K562 (cell line): Measurements from ENCODE around the gene WNT11. TPM values are rescaled to one million over a fixed set of nuclear protein-coding genes. Genes with fewer than 3 reads are reported as not detected.

ENCODE experiments used
- ATF1 ChIP-seq, 2 experiments: fragments of 450-650 bp in 1 of 2; IDR thresholded peaks; 2 replicates each; pipeline ENCODE4 v1.6.1; 2016; ENCODE audit warnings: missing compliant biosample characterization in 1 of 2, missing genetic modification characterization in 1 of 2
- EZH2 ChIP-seq: IDR thresholded peaks from 2 replicates; pipeline ENCODE4 v1.6.1; 2012; ENCODE audit warnings: low read depth, mild to moderate bottlenecking, inconsistent platforms, low read length, borderline replicate concordance
- GTF2B ChIP-seq: IDR thresholded peaks from 2 replicates; pipeline ENCODE4 v1.6.1; 2011; ENCODE audit not compliant: insufficient read length; ENCODE audit errors: extremely low read depth
- MTA3 ChIP-seq: fragments of 450-650 bp; formaldehyde crosslinking; IDR thresholded peaks from 2 replicates; pipeline ENCODE4 v1.6.1; 2017; ENCODE audit warnings: mild to moderate bottlenecking, borderline replicate concordance
- REST ChIP-seq, 2 experiments: fragments of 450-650 bp; formaldehyde crosslinking in 1 of 2; IDR thresholded peaks; 2 replicates each; pipeline versions ENCODE4 v1.4.0 to v1.6.1; 2014 to 2020; ENCODE audit warnings: mild to moderate bottlenecking in 2 of 2, borderline replicate concordance in 1 of 2, low read depth in 1 of 2
- STAG1 ChIP-seq: sonication (generic); formaldehyde crosslinking; IDR thresholded peaks from 2 replicates; pipeline ENCODE4 v1.5.0; 2020; ENCODE audit warnings: missing genetic modification reagents, borderline replicate concordance
- TAF1 ChIP-seq: IDR thresholded peaks from 2 replicates; pipeline ENCODE4 v1.6.1; 2011; ENCODE audit warnings: mild to moderate bottlenecking, low read length, moderate library complexity; ENCODE audit not compliant: insufficient read depth, control insufficient read depth, severe bottlenecking; ENCODE audit errors: extremely low read depth
- TCFL5 ChIP-seq: fragments of 250-450 bp; sonication (Bioruptor Pico); conservative IDR thresholded peaks from 2 replicates; pipeline ENCODE4 v1.6.1; 2021; ENCODE audit warnings: mild to moderate bottlenecking, moderate library complexity, matching md5 sums
- polyA plus RNA-seq, 8 experiments: library from polyadenylated mRNA; depleted of rRNA in 4 of 8; stranded (reverse) in 5 of 8; unstranded in 3 of 8; fragments of >200 nt; fragmentation: Nextera tagmentation in 2 of 8; fragmentation: Illumina TruSeq in 1 of 8; extraction: Ambion mirVana in 2 of 8; extraction: Trizol in 1 of 8; gene quantifications; 2 replicates each; pipeline versions ENCODE4 v1.2.1 to v1.2.3, GENCODE V29; 2011 to 2014; ENCODE audit warnings: inconsistent platforms in 1 of 8, missing spikeins in 1 of 8
- total RNA-seq, 7 experiments: library from RNA; depleted of rRNA in 6 of 7; stranded (reverse); fragments of >200 nt in 6 of 7; fragmentation: Illumina TruSeq in 2 of 7; extraction: Trizol in 2 of 7; gene quantifications; 2 replicates each; pipeline versions ENCODE4 v1.2.1 to v1.2.3, GENCODE V29; 2011 to 2021; ENCODE audit warnings: low replicate concordance in 1 of 7
- TF ChIP-seq, protein P1 (sequence below), 2 experiments: fragments of 450-650 bp in 1 of 2; IDR thresholded peaks; 2 replicates each; pipeline ENCODE4 v1.6.1; 2011 to 2017; ENCODE audit warnings: low read depth in 2 of 2, antibody characterized with exemption in 1 of 2, borderline replicate concordance in 1 of 2, low read length in 1 of 2, mild to moderate bottlenecking in 1 of 2, mixed read lengths in 1 of 2; ENCODE audit not compliant: control insufficient read depth in 1 of 2
- TF ChIP-seq, protein P2 (sequence below): sonication (generic); formaldehyde crosslinking; IDR thresholded peaks from 2 replicates; pipeline ENCODE4 v1.8.1; 2023; ENCODE audit warnings: mild to moderate bottlenecking, missing genetic modification reagents

Gene WNT11
- total and polyA plus RNA-seq, 9 of the 15 experiments (the other 6 are each of a cell fraction or from before 2014, with no cell fraction given): 0.03 to 0.20 (median 0.09) TPM; not detected in 4

DNA sequence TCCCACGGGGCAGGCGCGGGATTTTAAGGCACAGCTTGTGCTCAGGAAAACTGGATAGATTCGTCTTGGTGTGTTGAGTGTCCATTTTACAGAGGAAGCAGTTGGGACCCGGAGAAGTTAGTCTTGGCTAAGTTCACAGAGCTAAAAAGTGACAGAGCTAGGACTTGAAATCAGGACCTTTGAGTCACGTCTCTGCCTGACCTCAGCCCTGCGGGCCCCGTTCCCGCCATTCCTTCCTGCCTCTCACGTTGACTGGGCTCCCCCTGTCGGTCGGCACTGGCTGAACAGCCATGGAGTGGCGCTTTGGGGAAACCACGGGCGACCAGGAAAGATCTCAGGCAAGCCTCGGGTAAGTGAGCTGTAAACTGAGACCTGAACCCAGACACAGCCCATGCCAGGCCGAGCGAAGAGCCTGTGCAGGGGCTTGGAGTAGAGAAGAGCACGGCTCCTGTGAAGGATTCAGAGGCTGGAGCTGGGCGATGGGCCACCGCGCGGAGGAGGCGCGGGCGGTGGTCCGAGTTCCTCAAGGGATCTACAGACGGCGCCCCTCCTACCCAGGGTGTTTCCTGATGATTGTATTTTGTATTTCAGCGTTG is 54.1 kb downstream of the WNT11 start (continued):
- TF ChIP-seq TCFL5 (CRISPR knock-in tag): no peak
- TF ChIP-seq, protein P1, sequence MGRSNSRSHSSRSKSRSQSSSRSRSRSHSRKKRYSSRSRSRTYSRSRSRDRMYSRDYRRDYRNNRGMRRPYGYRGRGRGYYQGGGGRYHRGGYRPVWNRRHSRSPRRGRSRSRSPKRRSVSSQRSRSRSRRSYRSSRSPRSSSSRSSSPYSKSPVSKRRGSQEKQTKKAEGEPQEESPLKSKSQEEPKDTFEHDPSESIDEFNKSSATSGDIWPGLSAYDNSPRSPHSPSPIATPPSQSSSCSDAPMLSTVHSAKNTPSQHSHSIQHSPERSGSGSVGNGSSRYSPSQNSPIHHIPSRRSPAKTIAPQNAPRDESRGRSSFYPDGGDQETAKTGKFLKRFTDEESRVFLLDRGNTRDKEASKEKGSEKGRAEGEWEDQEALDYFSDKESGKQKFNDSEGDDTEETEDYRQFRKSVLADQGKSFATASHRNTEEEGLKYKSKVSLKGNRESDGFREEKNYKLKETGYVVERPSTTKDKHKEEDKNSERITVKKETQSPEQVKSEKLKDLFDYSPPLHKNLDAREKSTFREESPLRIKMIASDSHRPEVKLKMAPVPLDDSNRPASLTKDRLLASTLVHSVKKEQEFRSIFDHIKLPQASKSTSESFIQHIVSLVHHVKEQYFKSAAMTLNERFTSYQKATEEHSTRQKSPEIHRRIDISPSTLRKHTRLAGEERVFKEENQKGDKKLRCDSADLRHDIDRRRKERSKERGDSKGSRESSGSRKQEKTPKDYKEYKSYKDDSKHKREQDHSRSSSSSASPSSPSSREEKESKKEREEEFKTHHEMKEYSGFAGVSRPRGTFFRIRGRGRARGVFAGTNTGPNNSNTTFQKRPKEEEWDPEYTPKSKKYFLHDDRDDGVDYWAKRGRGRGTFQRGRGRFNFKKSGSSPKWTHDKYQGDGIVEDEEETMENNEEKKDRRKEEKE (IDR thresholded peaks at IDR 0.05; ENCODE audit: borderline replicate concordance in 1 of 2, control insufficient read depth in 1 of 2, low read depth in 2 of 2, low read length in 1 of 2): 0 out of 4 replicates have a peak, but pooled peaks of 1 of the 2 experiments have one; percentile 27
- no peak for TF ChIP-seq ATF1 (CRISPR knock-in tag; IDR thresholded peaks at IDR 0.05)
- TF ChIP-seq ATF1 (tag; IDR thresholded peaks at IDR 0.05): peak; percentile 52
- no peak for TF ChIP-seq TAF1
- TF ChIP-seq, protein P2, sequence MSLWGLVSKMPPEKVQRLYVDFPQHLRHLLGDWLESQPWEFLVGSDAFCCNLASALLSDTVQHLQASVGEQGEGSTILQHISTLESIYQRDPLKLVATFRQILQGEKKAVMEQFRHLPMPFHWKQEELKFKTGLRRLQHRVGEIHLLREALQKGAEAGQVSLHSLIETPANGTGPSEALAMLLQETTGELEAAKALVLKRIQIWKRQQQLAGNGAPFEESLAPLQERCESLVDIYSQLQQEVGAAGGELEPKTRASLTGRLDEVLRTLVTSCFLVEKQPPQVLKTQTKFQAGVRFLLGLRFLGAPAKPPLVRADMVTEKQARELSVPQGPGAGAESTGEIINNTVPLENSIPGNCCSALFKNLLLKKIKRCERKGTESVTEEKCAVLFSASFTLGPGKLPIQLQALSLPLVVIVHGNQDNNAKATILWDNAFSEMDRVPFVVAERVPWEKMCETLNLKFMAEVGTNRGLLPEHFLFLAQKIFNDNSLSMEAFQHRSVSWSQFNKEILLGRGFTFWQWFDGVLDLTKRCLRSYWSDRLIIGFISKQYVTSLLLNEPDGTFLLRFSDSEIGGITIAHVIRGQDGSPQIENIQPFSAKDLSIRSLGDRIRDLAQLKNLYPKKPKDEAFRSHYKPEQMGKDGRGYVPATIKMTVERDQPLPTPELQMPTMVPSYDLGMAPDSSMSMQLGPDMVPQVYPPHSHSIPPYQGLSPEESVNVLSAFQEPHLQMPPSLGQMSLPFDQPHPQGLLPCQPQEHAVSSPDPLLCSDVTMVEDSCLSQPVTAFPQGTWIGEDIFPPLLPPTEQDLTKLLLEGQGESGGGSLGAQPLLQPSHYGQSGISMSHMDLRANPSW: 0 out of 2 replicates have a peak, but pooled peaks have one; percentile 42
- no peak for TF ChIP-seq GTF2B
- TF ChIP-seq EZH2: no peak
- peak; percentile 88 for TF ChIP-seq REST (IDR thresholded peaks at IDR 0.05; ENCODE audit: borderline replicate concordance)
- no peak for TF ChIP-seq REST (CRISPR knock-in tag; IDR thresholded peaks at IDR 0.05; ENCODE audit: low read depth)
- TF ChIP-seq MTA3: 0 out of 2 replicates have a peak, but pooled peaks have one; percentile 17
- TF ChIP-seq STAG1 (CRISPR knock-in tag): peak; percentile 94
